SK-N-SH treated with all-trans-retinoic acid at 6 μM for 48 hours (cell line): Measurements from ENCODE around the gene SC5D.

Experiments
- ARNTL ChIP-seq: fragments of 450-650 bp; formaldehyde crosslinking; IDR thresholded peaks from 2 replicates; pipeline ENCODE4 v1.5.0; 2020; ENCODE audit warnings: low read depth, mild to moderate bottlenecking, moderate library complexity, borderline replicate concordance
- CREB5 ChIP-seq: fragments of 250-450 bp; sonication (Bioruptor Pico); IDR thresholded peaks from 2 replicates; pipeline ENCODE4 v1.5.1; 2020; ENCODE audit warnings: low read depth, mild to moderate bottlenecking, moderate library complexity
- ISL1 ChIP-seq: fragments of 250-450 bp; sonication (Bioruptor Pico); IDR thresholded peaks from 2 replicates; pipeline ENCODE4 v2.1.2; 2022; ENCODE audit warnings: mild to moderate bottlenecking, moderate library complexity
- PATZ1 ChIP-seq: fragments of 250-450 bp; sonication (Bioruptor Pico); IDR thresholded peaks from 2 replicates; pipeline ENCODE4 v1.8.0; 2020; ENCODE audit warnings: mild to moderate bottlenecking, moderate library complexity, borderline replicate concordance
- RARB ChIP-seq: fragments of 250-450 bp; sonication (Bioruptor Pico); IDR thresholded peaks from 2 replicates; pipeline ENCODE4 v1.8.0; 2021; ENCODE audit warnings: mild to moderate bottlenecking, moderate library complexity
- ZFP3 ChIP-seq: fragments of 250-450 bp; sonication (Bioruptor Pico); IDR thresholded peaks from 2 replicates; pipeline ENCODE4 v1.5.0; 2020; ENCODE audit warnings: mild to moderate bottlenecking, moderate library complexity
- ZNF70 ChIP-seq: fragments of 450-650 bp; formaldehyde crosslinking; IDR thresholded peaks from 2 replicates; pipeline ENCODE4 v1.5.0; 2020; ENCODE audit warnings: mild to moderate bottlenecking, moderate library complexity

DNA sequence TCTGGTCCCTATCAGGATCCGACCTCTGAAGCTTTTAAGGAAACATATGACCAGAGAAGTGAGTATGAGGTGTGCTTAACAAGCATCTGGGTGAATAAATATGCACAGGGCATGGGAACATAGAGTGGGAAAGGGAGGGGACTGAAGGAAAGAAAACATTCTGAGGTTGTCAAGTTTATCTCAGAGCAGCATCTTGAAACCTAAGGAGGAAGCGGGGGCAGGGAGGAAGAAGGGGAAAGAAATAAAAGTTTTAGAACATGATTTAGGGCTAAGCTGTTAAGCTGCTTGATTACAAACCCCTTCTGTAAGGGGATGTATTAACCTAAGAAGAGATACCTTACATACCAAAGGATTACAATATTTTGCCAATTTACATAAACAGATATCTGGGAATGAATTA, 24.0 kb upstream of the SC5D start:
- TF ChIP-seq CREB5 (CRISPR knock-in tag) (no peak), RARB (CRISPR knock-in tag) (no peak), ISL1 (CRISPR knock-in tag) (no peak), ZFP3 (CRISPR knock-in tag) (no peak), PATZ1 (CRISPR knock-in tag) (no peak), ZNF70 (CRISPR knock-in tag) (no peak), ARNTL (CRISPR knock-in tag) (no peak)
